Activated CD4-positive, alpha-beta T cell treated with anti-CD3 and anti-CD28 coated beads, Interleukin-2, amount 50 U/mL, for 1 hour (primary cell): ENCODE measurements around the gene MFSD2B.
"Not testable (repeated sequence)": the region's sequence is repeated elsewhere in the genome, so short reads cannot be mapped to it uniquely, and the experiment has no call there.

Experiments
- DNase-seq: peaks from one replicate; pipeline ENCODE4 v3.0.0-alpha.2; 2020

MFSD2B gene

GRCh38 chr2:24019729-24020128, 9.8 kb downstream of the MFSD2B start:
- DNase-seq: no peak

GRCh38 chr2:24020244-24020643, 10.4 kb downstream of the MFSD2B start:
- no peak for DNase-seq

GRCh38 chr2:24021122-24021998, 11.5 kb downstream of the MFSD2B start:
- peak; percentile 11 for DNase-seq

- DNase-seq: no peak
Measured at GRCh38 chr2:24022324-24022974, 12.6 kb downstream of the MFSD2B start.

DNA sequence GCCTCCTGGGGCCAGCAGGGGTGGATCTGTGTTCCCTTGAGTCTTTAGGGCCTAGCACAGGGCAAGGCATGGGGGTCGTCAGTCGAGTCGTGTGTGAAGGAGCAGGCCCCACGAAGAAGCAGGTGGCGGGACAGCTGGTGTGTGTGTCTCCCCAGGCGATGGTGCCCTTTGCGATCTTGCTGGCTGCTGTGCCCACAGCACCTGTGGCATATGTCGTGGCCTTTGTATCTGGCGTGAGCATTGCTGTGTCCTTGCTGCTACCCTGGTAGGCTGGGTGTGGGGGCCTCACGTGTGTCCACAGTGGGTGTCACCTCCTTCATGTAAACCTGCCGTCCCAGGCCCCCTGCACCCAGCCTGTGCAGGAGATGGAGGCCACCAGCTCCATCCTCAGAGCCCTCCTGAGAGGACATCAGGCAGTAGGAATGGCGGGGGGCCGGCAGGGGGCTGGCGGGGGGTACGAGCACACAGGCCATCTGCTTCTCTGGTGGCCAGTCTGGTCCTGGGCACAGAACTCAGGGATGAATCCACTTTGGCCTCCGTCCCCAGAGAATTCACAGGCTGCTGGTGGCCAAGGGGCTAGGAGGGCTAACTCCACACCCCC, 13.2 kb downstream of the MFSD2B start:
- no peak for DNase-seq

DNA sequence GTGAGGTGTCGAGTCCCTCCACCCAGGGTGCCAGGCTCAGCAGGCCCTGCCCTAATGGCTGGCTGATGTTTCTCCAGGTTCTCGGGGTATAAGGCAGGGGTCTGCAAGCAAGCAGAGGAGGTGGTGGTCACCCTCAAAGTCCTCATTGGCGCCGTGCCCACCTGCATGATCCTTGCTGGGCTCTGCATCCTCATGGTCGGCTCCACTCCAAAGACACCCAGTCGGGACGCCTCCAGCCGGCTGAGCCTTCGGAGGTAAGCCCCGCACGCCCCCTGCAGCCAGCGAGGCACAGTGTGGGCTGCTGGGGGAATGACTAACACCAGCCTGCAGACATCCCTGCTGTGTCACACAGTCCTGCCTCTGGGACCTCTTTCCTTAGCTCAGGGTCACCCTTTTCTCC, 14.1 kb downstream of the MFSD2B start:
- no peak for DNase-seq

- DNase-seq: no peak
Measured at GRCh38 chr2:24024996-24025663, 15.2 kb downstream of the MFSD2B start.

- no peak for DNase-seq
Measured at GRCh38 chr2:24026233-24026632, 16.3 kb downstream of the MFSD2B start.

GRCh38 chr2:24038786-24039499, 29.1 kb downstream of the MFSD2B start:
- DNase-seq: no peak

GRCh38 chr2:24040511-24040910, 30.6 kb downstream of the MFSD2B start:
- DNase-seq: no peak

DNA sequence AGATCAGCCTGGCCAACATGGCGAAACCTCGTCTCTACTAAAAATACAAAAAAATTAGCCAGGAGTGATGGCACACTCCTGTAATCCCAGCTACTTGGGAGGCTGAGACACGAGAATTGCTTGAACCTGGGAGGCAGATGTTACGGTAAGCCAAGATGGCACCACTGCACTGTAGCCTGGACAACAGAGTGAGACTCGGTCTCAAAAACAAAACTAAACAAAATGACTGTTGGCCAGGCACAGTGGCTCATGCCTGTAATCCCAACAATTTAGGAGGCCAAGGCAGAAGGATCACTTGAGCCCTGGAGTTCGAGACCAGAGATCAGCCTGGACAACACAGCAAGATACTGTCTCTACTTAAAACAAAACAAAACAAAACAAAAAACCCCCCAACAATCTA, 33.2 kb downstream of the MFSD2B start:
- not testable (repeated sequence) for DNase-seq

- DNase-seq: no peak
Measured at GRCh38 chr2:24045511-24046508, 35.9 kb downstream of the MFSD2B start.

- no peak for DNase-seq
Measured at GRCh38 chr2:24046599-24046929, 36.7 kb downstream of the MFSD2B start.

DNA sequence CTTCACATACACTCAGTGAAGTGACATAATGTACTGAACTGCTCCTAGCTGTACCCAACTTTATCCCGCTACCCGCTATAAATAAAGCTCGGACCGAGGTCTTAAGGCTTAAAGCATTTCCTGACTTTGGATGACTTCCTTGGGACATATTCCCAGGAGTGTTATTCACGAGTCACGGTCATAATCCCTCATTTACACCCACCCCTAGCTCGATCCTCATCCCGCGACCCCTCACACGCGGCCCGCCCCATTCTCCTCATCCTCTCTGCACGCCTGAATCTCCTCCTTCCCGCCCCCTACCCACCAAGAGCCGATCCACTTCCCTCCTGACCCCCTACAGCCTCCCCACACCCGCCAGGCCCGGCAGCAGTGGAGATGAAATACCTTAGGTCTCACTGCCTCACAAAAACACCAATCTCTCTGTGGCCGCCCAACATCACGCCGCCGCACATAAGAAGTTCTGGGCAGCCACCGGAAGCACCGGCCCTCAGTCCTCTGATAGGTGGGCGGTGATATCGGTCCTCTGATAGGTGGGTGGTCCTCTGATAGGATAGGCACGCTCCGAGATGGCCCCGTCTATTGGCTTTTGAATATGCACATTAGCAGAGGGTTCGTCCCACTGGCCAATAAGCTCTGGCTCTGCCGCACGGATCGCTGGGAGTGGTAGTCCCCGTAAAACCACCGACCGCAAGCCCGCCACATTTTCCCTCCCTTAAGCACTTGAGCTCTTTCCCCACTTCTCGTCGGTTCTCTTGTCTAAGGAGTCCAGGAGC, 37.2 kb downstream of the MFSD2B start, which contains the start of gene WDCP:
Gene WDCP (minus strand): TSS at position 462 of the 773 bp plus-strand sequence. CDS start 7,897 bp downstream, outside the sequence.
- peak; percentile 88 for DNase-seq

- DNase-seq: no peak
Measured at GRCh38 chr2:24047703-24048033, 37.8 kb downstream of the MFSD2B start.

DNA sequence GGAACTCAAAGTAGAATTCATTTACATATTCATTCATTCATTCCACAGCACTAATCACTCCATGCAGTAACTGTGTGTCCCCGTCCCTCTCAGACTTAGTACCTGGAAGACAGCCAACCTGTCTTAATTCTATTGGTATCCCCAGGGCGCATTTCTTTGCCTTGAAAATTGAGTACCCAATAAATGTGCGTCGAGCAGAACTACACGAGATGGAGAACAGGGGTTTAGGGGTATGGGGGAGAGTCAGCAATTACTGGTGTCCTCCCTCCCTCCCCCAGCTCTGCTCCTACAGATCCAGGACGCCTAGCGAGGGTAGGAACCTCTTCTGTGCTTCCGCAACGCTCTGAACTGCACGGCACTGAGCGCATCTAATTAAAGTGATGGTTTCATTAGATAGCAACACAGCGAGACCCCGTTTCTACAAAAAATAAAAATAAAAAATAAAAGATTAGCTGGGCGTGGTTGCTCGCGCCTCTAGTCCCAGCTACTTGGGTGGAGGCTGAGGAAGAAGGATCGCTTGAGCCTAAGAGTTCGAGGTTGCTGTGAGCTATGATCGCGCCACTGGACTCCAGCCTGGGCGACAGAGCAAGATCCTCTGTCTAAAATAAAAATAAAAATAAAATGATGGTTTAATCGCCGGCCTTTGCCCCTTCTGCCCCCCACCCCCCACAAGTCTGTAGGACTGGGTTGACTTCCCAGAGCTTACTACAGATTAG, 39.0 kb downstream of the MFSD2B start:
- DNase-seq: no peak

DNA sequence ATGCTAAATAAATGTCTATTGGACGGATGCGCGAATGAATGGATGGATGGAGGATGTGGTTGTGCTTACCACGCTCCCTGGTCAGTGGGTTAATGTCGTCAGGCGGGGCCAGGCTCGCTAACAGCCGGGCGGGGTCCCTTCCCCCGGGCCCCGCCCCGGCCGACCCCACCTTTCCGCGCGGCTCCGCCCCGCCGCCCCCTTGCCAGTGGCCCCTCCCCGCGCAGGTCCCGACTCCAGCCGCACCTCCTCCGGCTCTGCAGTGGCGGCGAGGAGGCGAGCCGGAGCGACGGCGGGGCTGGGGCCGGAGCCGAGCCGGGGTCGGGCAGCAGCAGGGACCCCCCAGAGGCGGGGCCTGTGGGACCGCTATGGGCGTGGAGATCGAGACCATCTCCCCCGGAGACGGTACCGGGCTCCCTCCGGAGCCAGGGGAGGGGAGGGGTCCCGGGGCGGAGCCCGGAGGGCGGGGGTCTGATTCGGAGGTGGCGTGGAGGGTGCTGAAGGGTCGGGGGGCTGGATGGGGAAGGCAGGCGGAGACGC, 39.7 kb downstream of the MFSD2B start, which contains the start of gene FKBP1B:
Gene FKBP1B (plus strand): TSS at position 257 of the 537 bp plus-strand sequence. CDS start 109 bp downstream, at position 366.
- DNase-seq: peak; percentile 30

- DNase-seq: no peak
Measured at GRCh38 chr2:24050041-24050979, 40.4 kb downstream of the MFSD2B start.
